CD8-positive, alpha-beta memory T cell (primary cell): ENCODE results near the gene ZNF429. TPM values are rescaled to one million over a fixed set of nuclear protein-coding genes. Genes with fewer than 3 reads are reported as not detected.

Experiments
- CTCF ChIA-PET: fragments of 350-600 bp; sonication (Branson Sonifier 250); formaldehyde crosslinking; loops from one replicate; lab custom pipeline; 2021; ENCODE audit warnings: antibody characterized with exemption; lab: Charles Lee
- POLR2A ChIA-PET: fragments of 350-600 bp; sonication (Branson Sonifier 250); formaldehyde crosslinking; loops from one replicate; lab custom pipeline; 2021; ENCODE audit warnings: antibody characterized with exemption; lab: Charles Lee
- DNase-seq, 5 donors: peaks; one replicate each; pipeline versions ENCODE4 v3.0.0 to v3.0.0-alpha.2; 2020 to 2022; ENCODE audit warnings: mixed read lengths in 1 of 5
- H3K27ac ChIP-seq: one replicate; pipeline ENCODE4 v1.7.0; 2013; ENCODE audit warnings: low read depth, mild to moderate bottlenecking, low read length, moderate library complexity
- H3K27me3 ChIP-seq: 2 replicates; pipeline ENCODE4 v1.7.0; 2013; ENCODE audit warnings: low read length, mild to moderate bottlenecking; ENCODE audit not compliant: insufficient read depth, poor library complexity, severe bottlenecking
- H3K36me3 ChIP-seq: 2 replicates; pipeline ENCODE4 v1.7.0; 2013; ENCODE audit warnings: mild to moderate bottlenecking, low read length, moderate library complexity; ENCODE audit not compliant: insufficient read depth
- H3K4me1 ChIP-seq: 2 replicates; pipeline ENCODE4 v1.7.0; 2013; ENCODE audit warnings: mild to moderate bottlenecking, low read length, moderate library complexity; ENCODE audit not compliant: insufficient read depth
- H3K4me3 ChIP-seq: 2 replicates; pipeline ENCODE4 v1.7.0; 2013; ENCODE audit warnings: mild to moderate bottlenecking, low read length
- H3K9me3 ChIP-seq: 2 replicates; pipeline ENCODE4 v1.7.0; 2013; ENCODE audit warnings: mild to moderate bottlenecking, low read length
- H3K27ac Mint-ChIP-seq, 8 donors: one replicate each; pipeline ENCODE4 v1.8.0; 2020 to 2021; ENCODE audit warnings: mixed read lengths in 8 of 8, mild to moderate bottlenecking in 6 of 8, inconsistent platforms in 3 of 8, moderate library complexity in 3 of 8
- H3K27me3 Mint-ChIP-seq, 2 donors: one replicate each; pipeline ENCODE4 v1.8.0; 2020 to 2021; ENCODE audit warnings: mixed read lengths in 2 of 2, mild to moderate bottlenecking in 1 of 2, moderate library complexity in 1 of 2
- H3K36me3 Mint-ChIP-seq, 3 donors: one replicate each; pipeline ENCODE4 v1.8.0; 2020 to 2021; ENCODE audit warnings: mixed read lengths in 3 of 3, inconsistent platforms in 1 of 3, mild to moderate bottlenecking in 1 of 3
- H3K4me1 Mint-ChIP-seq, 3 donors: one replicate each; pipeline ENCODE4 v1.8.0; 2020 to 2021; ENCODE audit warnings: mixed read lengths in 3 of 3, inconsistent platforms in 1 of 3, mild to moderate bottlenecking in 1 of 3
- H3K4me3 Mint-ChIP-seq, 7 donors: one replicate each; pipeline ENCODE4 v1.8.0; 2020 to 2021; ENCODE audit warnings: mixed read lengths in 7 of 7, mild to moderate bottlenecking in 6 of 7, moderate library complexity in 4 of 7, inconsistent platforms in 2 of 7
- H3K9me3 Mint-ChIP-seq, 5 donors: one replicate each; pipeline ENCODE4 v1.8.0; 2020 to 2022; ENCODE audit warnings: mixed read lengths in 5 of 5, mild to moderate bottlenecking in 3 of 5, moderate library complexity in 2 of 5, inconsistent platforms in 1 of 5
- polyA plus RNA-seq: library from polyadenylated mRNA; unstranded; fragments of 300-500 nt; fragmentation: Illumina TruSeq; gene quantifications from one replicate; pipeline ENCODE4 v1.2.3, GENCODE V29; 2021
- total RNA-seq, 2 experiments: library from RNA; stranded (reverse); gene quantifications; one replicate each; pipeline ENCODE4 v1.2.3, GENCODE V29; 2021

The ZNF429 gene
- total and polyA plus RNA-seq, 3 experiments from 2014 or later, result 8.5 to 34.3 (median 9.0) TPM

DNA sequence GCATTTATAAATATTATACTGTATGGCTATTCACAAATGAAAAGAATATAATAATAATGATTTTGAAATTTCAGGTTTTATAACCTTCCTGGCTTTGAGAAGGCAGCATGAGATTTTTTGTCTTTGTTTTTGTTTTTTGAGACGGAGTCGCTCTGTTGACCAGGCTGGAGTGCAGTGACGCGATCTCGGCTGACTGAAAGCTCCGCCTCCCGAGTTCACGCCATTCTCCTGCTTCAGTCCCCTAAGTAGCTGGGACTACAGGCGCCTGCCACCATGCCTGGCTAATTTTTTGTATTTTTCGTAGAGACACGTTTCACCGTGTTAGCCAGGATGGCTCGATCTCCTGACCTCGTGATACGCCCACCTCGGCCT, 64.1 kb downstream of the ZNF429 start:
- Mint-ChIP-seq H3K27ac (peak overlapping the region; percentile 87 to 99 (median 96)), H3K27me3 (peaks cover 0 to 6% of the 10 kb centered on the region in 2 donors), H3K4me3 (peak overlapping the region; percentile 91 to 98 (median 93)), H3K36me3 (peaks cover 0 to 28% (median 7%) of the 10 kb centered on the region in 3 donors), H3K4me1 (peaks cover 17 to 28% (median 24%) of the 10 kb centered on the region in 3 donors), H3K9me3 (peaks cover 0 to 78% (median 15%) of the 10 kb centered on the region in 5 donors)
- Histone ChIP-seq H3K4me1 (no peaks in the 10 kb centered on the region), H3K27ac (peak overlapping the region; percentile 41), H3K4me3 (peak overlapping the region; percentile 20), H3K27me3 (no peaks in the 10 kb centered on the region), H3K9me3 (no peaks in the 10 kb centered on the region), H3K36me3 (no peaks in the 10 kb centered on the region)
- POLR2A ChIA-PET, result interaction anchor here (0.9 to 1.5 kb wide), 4 partner anchors 11 to 483 kb away, joined by 3 to 17 read pairs (median 4); partner anchors contain the start of genes ZNF257 and ZNF429
- peak in 2 of 5 donors; percentile 45 to 64 for DNase-seq
- CTCF ChIA-PET, result interaction anchor here (2.1 kb wide), 1 partner anchor 64 kb away, joined by 7 read pairs; the partner anchor contains the start of gene ZNF429

DNA sequence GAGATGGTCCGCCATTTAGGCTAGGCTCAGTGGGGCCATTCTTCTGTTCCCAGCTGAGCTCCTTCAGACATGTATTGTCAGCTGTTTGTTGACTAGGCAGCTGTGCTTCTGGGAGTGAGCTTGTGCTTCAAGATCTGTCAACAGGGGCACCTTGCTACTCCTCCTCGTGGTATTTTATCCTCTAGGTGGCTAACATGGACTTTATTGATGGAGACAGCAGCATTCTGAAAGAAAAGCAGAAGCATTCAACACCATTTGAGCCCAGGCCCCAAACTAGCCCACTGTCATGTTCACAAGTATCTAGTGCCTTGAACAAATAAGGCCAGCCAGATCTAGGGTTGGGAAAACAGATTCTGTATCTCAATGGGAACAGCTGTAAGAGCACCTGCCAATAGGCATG, 65.9 kb downstream of the ZNF429 start:
- H3K36me3 ChIP-seq, result no peaks in the 10 kb centered on the region
- POLR2A ChIA-PET, result no interaction called here
- H3K4me3 ChIP-seq, result no peak overlapping the region
- no peaks in the 10 kb centered on the region for H3K9me3 ChIP-seq
- Mint-ChIP-seq H3K27me3 (peaks cover 0 to 6% of the 10 kb centered on the region in 2 donors), H3K27ac (peak overlapping the region in 1 of 8 donors; percentile 29), H3K36me3 (peaks cover 4 to 32% (median 5%) of the 10 kb centered on the region in 3 donors), H3K4me3 (no peak overlapping the region), H3K4me1 (peaks cover 13 to 24% (median 19%) of the 10 kb centered on the region in 3 donors), H3K9me3 (peaks cover 0 to 80% (median 20%) of the 10 kb centered on the region in 5 donors)
- no peak for DNase-seq
- H3K4me1 ChIP-seq, result no peaks in the 10 kb centered on the region
- CTCF ChIA-PET, result no interaction called here
- H3K27me3 ChIP-seq, result no peaks in the 10 kb centered on the region
- no peak overlapping the region for H3K27ac ChIP-seq

DNA sequence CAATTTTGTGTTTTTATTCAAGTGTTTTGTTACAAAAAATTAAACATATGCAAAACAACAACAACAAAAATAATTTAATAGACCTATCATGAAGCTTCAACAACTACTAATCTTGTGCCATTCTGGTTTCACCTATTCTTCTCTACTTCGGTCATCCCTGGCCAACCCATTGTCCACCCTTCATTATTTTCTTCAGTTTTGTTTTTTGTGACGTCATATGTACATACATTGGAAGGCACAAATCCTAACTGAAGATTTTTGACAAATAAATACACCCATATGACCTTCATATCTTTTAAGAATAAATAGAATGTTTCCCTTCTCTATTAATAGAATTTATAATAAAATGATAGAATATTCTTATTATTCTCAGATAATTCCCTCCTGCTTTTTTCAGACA, 69.2 kb downstream of the ZNF429 start:
- no peaks in the 10 kb centered on the region for H3K36me3 ChIP-seq
- peak overlapping the region; percentile 35 for H3K27ac ChIP-seq
- Mint-ChIP-seq H3K27me3 (peaks cover 0 to 2% of the 10 kb centered on the region in 2 donors), H3K9me3 (peaks cover 0 to 70% (median 19%) of the 10 kb centered on the region in 5 donors), H3K36me3 (peaks cover 0 to 23% (median 4%) of the 10 kb centered on the region in 3 donors), H3K4me3 (no peak overlapping the region), H3K4me1 (peaks cover 0 to 3% (median 0%) of the 10 kb centered on the region in 3 donors), H3K27ac (no peak overlapping the region)
- H3K4me1 ChIP-seq, result no peaks in the 10 kb centered on the region
- H3K9me3 ChIP-seq, result no peaks in the 10 kb centered on the region
- ChIA-PET POLR2A (no interaction called here), CTCF (no interaction called here)
- H3K27me3 ChIP-seq, result no peaks in the 10 kb centered on the region
- H3K4me3 ChIP-seq, result no peak overlapping the region
- DNase-seq, result no peak

DNA sequence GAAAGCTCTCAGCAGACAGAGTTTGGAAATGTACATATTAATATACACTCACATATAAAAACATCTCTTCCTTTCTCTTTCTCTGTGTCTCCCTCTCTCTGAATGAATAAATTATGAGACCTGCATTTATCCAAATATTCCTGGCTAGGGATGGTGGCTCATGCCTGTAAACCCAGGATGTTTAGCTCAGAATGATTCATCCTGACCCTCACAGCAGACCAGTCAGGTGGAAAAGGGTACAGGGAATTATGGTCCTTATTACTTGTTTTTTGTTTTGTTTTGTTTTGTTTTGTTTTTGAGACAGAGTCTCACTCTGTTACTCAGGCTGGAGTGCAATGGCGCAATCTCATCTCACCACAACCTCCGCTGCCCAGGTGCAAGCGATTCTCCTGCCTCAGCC, 71.1 kb downstream of the ZNF429 start:
- Mint-ChIP-seq H3K36me3 (peaks cover 0 to 22% (median 4%) of the 10 kb centered on the region in 3 donors), H3K27ac (peak overlapping the region in 1 of 8 donors; percentile 32), H3K4me3 (no peak overlapping the region), H3K9me3 (peaks cover 0 to 67% (median 29%) of the 10 kb centered on the region in 5 donors), H3K4me1 (peaks cover 0 to 9% (median 8%) of the 10 kb centered on the region in 3 donors), H3K27me3 (peaks cover 0 to 2% of the 10 kb centered on the region in 2 donors)
- no peak overlapping the region for H3K4me3 ChIP-seq
- no peaks in the 10 kb centered on the region for H3K27me3 ChIP-seq
- CTCF ChIA-PET, result no interaction called here
- H3K9me3 ChIP-seq, result no peaks in the 10 kb centered on the region
- DNase-seq, result no peak
- H3K36me3 ChIP-seq, result no peaks in the 10 kb centered on the region
- no peak overlapping the region for H3K27ac ChIP-seq
- no peaks in the 10 kb centered on the region for H3K4me1 ChIP-seq
- POLR2A ChIA-PET, result no interaction called here

DNA sequence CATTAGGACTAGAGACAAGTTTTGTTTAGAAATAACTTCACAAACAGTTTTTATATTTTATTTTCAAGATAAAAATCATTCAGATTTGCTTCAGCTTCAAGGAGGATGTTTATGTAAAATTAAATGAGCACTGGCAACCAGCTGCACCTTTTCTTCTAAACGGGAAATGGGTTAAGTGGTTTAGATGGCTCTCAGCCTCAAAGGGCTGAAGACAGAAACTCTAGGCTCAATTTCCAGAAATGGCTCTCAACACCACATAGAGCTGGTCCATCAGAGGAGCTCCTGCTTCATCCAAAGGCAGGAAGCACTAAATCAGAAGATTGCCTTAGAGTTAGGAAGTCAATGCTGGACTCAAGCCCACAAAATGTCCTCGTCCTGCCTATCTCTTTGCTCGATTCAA, 74.7 kb downstream of the ZNF429 start:
- Histone ChIP-seq H3K36me3 (no peaks in the 10 kb centered on the region), H3K27me3 (no peaks in the 10 kb centered on the region), H3K4me1 (no peaks in the 10 kb centered on the region), H3K27ac (no peak overlapping the region), H3K4me3 (no peak overlapping the region), H3K9me3 (no peaks in the 10 kb centered on the region)
- CTCF ChIA-PET, result interaction anchor here (1.0 kb wide), 1 partner anchor 30 kb away, joined by 3 read pairs; no protein-coding TSS in a partner anchor
- Mint-ChIP-seq H3K9me3 (peaks cover 0 to 62% (median 26%) of the 10 kb centered on the region in 5 donors), H3K36me3 (peaks cover 1 to 22% (median 4%) of the 10 kb centered on the region in 3 donors), H3K4me3 (peak overlapping the region in 2 of 7 donors; percentile 29 to 36), H3K4me1 (peaks cover 4 to 22% (median 17%) of the 10 kb centered on the region in 3 donors), H3K27me3 (peaks cover 3 to 17% of the 10 kb centered on the region in 2 donors), H3K27ac (peak overlapping the region in 5 of 8 donors; percentile 10 to 89 (median 74))
- no peak for DNase-seq
- POLR2A ChIA-PET, result interaction anchor here (1.0 kb wide), 1 partner anchor 11 kb away, joined by 5 read pairs; no protein-coding TSS in a partner anchor

DNA sequence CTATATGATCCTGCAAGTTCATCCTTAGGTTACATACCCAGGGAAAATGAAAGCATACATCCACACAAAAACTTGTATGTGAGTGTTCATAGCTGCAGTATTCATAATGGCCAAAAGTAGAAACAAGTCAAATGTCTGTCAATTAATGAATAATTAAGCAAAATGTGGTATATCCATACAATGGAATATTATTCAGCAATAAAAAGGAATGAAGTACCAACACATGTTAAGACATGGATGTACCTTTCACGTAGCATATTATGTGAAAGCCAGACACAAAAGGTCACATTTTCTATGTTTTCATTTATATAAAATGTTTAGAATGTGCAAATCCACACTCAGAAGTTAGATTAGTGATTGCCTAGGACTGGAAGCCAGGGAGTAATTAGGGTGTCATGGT, 75.4 kb downstream of the ZNF429 start:
- Histone ChIP-seq H3K36me3 (no peaks in the 10 kb centered on the region), H3K4me3 (no peak overlapping the region), H3K27me3 (no peaks in the 10 kb centered on the region), H3K4me1 (no peaks in the 10 kb centered on the region), H3K9me3 (no peaks in the 10 kb centered on the region), H3K27ac (no peak overlapping the region)
- Mint-ChIP-seq H3K36me3 (peaks cover 1 to 25% (median 2%) of the 10 kb centered on the region in 3 donors), H3K9me3 (peaks cover 0 to 63% (median 26%) of the 10 kb centered on the region in 5 donors), H3K27me3 (peaks cover 7 to 17% of the 10 kb centered on the region in 2 donors), H3K4me3 (no peak overlapping the region), H3K27ac (peak overlapping the region in 3 of 8 donors; percentile 10 to 75 (median 74)), H3K4me1 (peaks cover 4 to 24% (median 17%) of the 10 kb centered on the region in 3 donors)
- ChIA-PET CTCF (interaction anchor here (1.0 kb wide), 1 partner anchor 29 kb away, joined by 3 read pairs; no protein-coding TSS in a partner anchor), POLR2A (no interaction called here)
- no peak for DNase-seq

DNA sequence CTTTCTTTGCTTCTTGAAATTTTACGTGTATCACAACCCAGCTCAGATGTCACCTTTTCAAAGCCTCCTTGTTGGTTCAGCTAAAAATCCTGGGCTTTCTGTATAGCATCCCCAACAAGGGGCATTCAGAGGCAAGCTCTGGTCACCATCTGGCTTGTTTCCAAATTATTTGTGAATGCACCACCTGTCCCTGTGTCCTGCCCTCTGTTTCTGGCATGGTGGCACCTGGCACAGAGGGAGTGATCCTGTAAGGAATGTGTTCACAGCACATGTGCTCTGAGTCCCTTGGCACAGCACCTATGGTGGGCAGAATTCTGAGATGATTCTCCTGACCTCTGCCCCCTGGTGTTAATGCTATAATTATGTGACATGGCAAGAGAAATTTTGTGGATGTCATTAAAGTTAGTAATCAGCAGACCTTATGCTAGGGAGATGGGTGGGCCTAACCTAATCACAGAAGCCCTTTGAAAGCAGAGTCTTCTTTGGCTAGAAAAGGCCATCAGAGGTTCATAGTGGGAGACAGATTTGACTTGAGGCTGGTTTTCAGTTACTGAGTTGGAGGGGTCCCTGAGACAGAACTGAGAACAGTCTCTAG, 76.3 kb downstream of the ZNF429 start:
- Histone ChIP-seq H3K36me3 (no peaks in the 10 kb centered on the region), H3K27ac (no peak overlapping the region), H3K27me3 (no peaks in the 10 kb centered on the region), H3K4me1 (no peaks in the 10 kb centered on the region), H3K4me3 (no peak overlapping the region), H3K9me3 (no peaks in the 10 kb centered on the region)
- Mint-ChIP-seq H3K4me3 (peak overlapping the region in 1 of 7 donors; percentile 14), H3K27ac (peak overlapping the region in 5 of 8 donors; percentile 7 to 85 (median 25)), H3K9me3 (peaks cover 0 to 55% (median 20%) of the 10 kb centered on the region in 5 donors), H3K36me3 (peaks cover 0 to 21% (median 1%) of the 10 kb centered on the region in 3 donors), H3K27me3 (peaks cover 8 to 17% of the 10 kb centered on the region in 2 donors), H3K4me1 (peaks cover 5 to 25% (median 17%) of the 10 kb centered on the region in 3 donors)
- ChIA-PET POLR2A (no interaction called here), CTCF (no interaction called here)
- no peak for DNase-seq

DNA sequence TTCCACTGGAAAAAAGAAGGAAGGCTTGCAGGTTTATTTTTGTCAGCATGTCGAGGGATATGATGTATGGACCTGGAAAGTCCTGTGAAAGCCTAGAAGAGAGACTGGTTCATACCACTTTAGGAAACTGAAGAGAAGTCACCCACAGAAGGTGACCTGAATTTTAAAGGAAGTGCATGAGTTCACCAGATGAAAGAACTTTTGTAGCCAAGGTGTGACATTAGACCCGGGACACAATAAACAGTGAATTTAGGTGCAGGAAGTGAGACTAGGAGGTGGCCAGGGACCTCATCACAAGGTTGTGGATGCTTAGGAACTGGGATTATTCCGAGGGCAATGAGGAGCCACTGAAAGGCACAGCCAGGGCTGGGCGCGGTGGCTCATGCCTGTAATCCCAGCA, 79.1 kb downstream of the ZNF429 start:
- peaks cover 10 to 24% of the 10 kb centered on the region in 2 donors for H3K27me3 Mint-ChIP-seq
- Histone ChIP-seq H3K27me3 (no peaks in the 10 kb centered on the region), H3K4me3 (no peak overlapping the region), H3K27ac (no peak overlapping the region), H3K4me1 (no peaks in the 10 kb centered on the region), H3K9me3 (no peaks in the 10 kb centered on the region), H3K36me3 (no peaks in the 10 kb centered on the region)
- ChIA-PET POLR2A (no interaction called here), CTCF (no interaction called here)
- peak overlapping the region in 6 of 8 donors; percentile 38 to 92 (median 72) for H3K27ac Mint-ChIP-seq
- H3K4me3 Mint-ChIP-seq, result peak overlapping the region in 5 of 7 donors; percentile 61 to 90 (median 71)
- H3K4me1 Mint-ChIP-seq, result peaks cover 8 to 29% (median 17%) of the 10 kb centered on the region in 3 donors
- DNase-seq, result peak in 1 of 5 donors; percentile 52
- peaks cover 0 to 14% (median 1%) of the 10 kb centered on the region in 3 donors for H3K36me3 Mint-ChIP-seq
- peaks cover 0 to 41% (median 14%) of the 10 kb centered on the region in 5 donors for H3K9me3 Mint-ChIP-seq
